BJ (cell line): ENCODE measurements around the gene ELL. TPM values are rescaled to one million over a fixed set of nuclear protein-coding genes. Genes with fewer than 3 reads are reported as not detected.

Source experiments
- CTCF ChIA-PET: fragments of 350-600 bp; formaldehyde crosslinking; extraction: SDS; loops from one replicate; lab custom pipeline; 2021; ENCODE audit warnings: antibody characterized with exemption, inconsistent platforms; lab: Yijun Ruan, JAX
- POLR2A ChIA-PET: fragments of 300-600 bp; sonication (Branson Sonifier 250); formaldehyde crosslinking; extraction: SDS; loops from one replicate; lab custom pipeline; 2021; ENCODE audit warnings: antibody characterized with exemption; lab: Charles Lee
- DNase-seq: peaks from one replicate; pipeline ENCODE4 v3.0.0-alpha.2; 2011; ENCODE audit warnings: low read depth
- H3K27me3 ChIP-seq: 2 replicates; pipeline ENCODE4 v1.6.0; 2011; ENCODE audit warnings: low read length; ENCODE audit not compliant: control insufficient read depth, insufficient read depth
- H3K36me3 ChIP-seq: 2 replicates; pipeline ENCODE4 v1.5.1; 2011; ENCODE audit warnings: low read length; ENCODE audit not compliant: control insufficient read depth, insufficient read depth
- H3K4me3 ChIP-seq: 2 replicates; pipeline ENCODE4 v1.5.1; 2011; ENCODE audit warnings: low read depth, mild to moderate bottlenecking, control low read depth, low read length
- polyA minus RNA-seq: library from RNA; depleted of rRNA, polyadenylated mRNA; stranded (reverse); fragments of >200 nt; gene quantifications from 2 replicates; pipeline ENCODE4 v1.2.3, GENCODE V29; 2011; rRNA and poly(A)+ RNA removed
- polyA plus RNA-seq: library from polyadenylated mRNA; depleted of rRNA; stranded (reverse); fragments of >200 nt; gene quantifications from 2 replicates; pipeline ENCODE4 v1.2.3, GENCODE V29; 2011; rRNA removed
- TF ChIP-seq, protein P1 (sequence below): IDR thresholded peaks from 2 replicates; pipeline ENCODE4 v1.5.1; 2011; ENCODE audit warnings: low read depth, mild to moderate bottlenecking, control low read depth, inconsistent platforms, low read length, moderate library complexity; ENCODE audit not compliant: insufficient read depth

Gene ELL
- polyA plus RNA-seq (4.4 and 10.2 TPM in 2 replicates), polyA minus RNA-seq (7.1 and 8.7 TPM in 2 replicates)

DNA sequence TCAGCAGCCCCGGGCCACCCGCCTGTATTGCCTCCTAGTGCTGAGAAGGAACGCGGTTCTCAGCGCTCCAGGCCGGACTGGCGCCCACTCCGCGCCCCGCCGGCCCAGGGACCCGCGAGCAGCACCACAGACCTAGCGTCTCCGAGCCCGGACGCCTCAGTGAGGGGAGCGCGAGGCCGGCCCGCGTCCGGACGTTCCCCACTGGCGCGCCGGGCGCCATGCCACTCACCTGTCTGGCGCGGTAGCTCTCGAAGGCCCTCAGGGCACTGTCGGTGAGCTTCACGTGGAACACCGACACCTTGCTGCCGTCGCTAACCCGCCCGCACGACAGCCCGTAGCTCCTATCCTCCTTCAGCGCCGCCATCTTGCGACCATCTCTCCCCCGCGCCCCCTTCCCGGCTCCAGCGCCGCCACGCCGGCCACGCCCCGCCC is at the start of gene ELL:
Gene ELL (minus strand): TSS at position 379 of the 432 bp plus-strand sequence. CDS start 15 bp downstream, at position 364.
- Histone ChIP-seq H3K27me3 (no peaks in the 10 kb centered on the region), H3K36me3 (peaks cover 1% of the 10 kb centered on the region; the same call in 1 of the 2 replicates), H3K4me3 (peak within 1 kb of the TSS; percentile 100)
- ChIA-PET CTCF (interaction anchor here (0.9 to 2.8 kb wide), 7 partner anchors 23 to 71 kb away, joined by 3 to 12 read pairs (median 4); partner anchors contain the start of genes KXD1 and REX1BD), POLR2A (interaction anchor here (0.6 kb wide), 1 partner anchor 37 kb away, joined by 3 read pairs; no protein-coding TSS in a partner anchor)
- no peak for DNase-seq
- TF ChIP-seq, protein P1, sequence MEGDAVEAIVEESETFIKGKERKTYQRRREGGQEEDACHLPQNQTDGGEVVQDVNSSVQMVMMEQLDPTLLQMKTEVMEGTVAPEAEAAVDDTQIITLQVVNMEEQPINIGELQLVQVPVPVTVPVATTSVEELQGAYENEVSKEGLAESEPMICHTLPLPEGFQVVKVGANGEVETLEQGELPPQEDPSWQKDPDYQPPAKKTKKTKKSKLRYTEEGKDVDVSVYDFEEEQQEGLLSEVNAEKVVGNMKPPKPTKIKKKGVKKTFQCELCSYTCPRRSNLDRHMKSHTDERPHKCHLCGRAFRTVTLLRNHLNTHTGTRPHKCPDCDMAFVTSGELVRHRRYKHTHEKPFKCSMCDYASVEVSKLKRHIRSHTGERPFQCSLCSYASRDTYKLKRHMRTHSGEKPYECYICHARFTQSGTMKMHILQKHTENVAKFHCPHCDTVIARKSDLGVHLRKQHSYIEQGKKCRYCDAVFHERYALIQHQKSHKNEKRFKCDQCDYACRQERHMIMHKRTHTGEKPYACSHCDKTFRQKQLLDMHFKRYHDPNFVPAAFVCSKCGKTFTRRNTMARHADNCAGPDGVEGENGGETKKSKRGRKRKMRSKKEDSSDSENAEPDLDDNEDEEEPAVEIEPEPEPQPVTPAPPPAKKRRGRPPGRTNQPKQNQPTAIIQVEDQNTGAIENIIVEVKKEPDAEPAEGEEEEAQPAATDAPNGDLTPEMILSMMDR: no peak

DNA sequence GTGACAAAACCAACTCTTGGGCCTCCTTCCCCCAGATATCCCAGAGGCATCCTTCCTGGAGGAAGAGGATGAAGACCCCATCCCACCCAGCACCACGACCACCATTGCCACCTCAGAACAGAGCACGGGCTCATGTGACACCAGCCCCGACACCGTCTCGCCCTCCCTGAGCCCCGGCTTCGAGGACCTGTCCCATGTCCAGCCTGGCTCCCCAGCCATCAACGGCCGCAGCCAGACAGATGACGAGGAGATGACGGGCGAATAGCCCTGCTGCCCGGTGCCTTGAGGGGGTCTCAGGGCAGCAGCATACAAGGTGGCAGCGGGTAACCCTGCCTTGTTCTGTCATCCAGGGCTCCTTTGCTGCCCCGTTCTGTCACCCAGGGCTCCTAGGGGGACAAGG is 46.5 kb upstream of the ELL start:
- TF ChIP-seq, protein P1: no peak
- peaks cover 22% of the 10 kb centered on the region for H3K36me3 ChIP-seq

DNA sequence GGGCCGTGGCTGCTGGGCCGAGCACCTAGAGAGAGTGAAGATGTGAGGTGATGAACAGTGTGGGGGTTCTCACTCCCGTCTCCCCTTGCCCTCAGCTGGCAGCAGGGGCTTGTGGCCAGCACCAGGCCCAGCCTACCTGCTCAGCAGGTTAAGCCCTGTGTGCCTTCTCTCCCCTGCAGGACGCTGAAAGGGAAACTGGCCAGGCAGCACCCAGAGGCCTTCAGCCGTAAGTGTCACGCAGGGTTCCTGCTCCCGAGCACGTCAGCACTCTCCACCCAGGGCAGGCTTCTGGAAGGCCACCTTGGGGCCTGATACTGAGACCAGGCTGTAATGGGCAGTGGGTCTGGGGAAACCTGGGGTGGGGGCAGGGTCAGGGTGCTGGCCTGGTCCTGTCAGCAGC is 45.1 kb upstream of the ELL start:
- CTCF ChIA-PET: no interaction called here
- peaks cover 22% of the 10 kb centered on the region for H3K36me3 ChIP-seq

More for the DNA sequence above, 46.5 kb upstream of the ELL start:
- Histone ChIP-seq H3K27me3 (no peaks in the 10 kb centered on the region), H3K4me3 (no peak overlapping the region)
- ChIA-PET POLR2A (no interaction called here), CTCF (interaction anchor here (0.5 to 1.7 kb wide), 3 partner anchors 9 to 20 kb away, joined by 4 to 5 read pairs (median 4); partner anchors contain the start of genes KXD1 and REX1BD)
- DNase-seq: no peak

DNA sequence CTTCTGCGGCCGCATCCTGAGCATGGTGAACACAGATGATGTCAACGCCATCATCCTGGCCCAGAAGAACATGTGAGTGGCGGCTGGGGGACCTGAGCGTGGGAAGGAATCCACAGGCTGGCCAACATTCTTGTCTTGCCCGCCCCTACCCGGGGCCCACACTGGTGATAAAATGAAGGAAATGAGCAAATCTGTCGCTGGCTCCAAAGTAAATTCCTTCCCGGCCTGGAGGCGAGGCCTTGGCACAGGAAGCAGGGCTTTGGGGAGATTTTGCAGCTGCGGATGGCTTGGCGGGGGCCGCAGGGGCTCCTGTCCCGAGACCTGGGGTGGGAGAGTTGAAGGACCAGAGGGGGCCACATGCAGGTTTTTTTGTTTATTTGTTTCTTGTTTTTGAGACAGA is 40.2 kb upstream of the ELL start:
- ChIA-PET CTCF (interaction anchor here (0.7 to 1.0 kb wide), 2 partner anchors 26 to 32 kb away, joined by 3 to 4 read pairs; no protein-coding TSS in a partner anchor), POLR2A (no interaction called here)
- H3K4me3 ChIP-seq: no peak overlapping the region
- TF ChIP-seq, protein P1: no peak
- no peak for DNase-seq
- H3K27me3 ChIP-seq: no peaks in the 10 kb centered on the region
- H3K36me3 ChIP-seq: peaks cover 13% of the 10 kb centered on the region

More for the DNA sequence above, 45.1 kb upstream of the ELL start:
- no peaks in the 10 kb centered on the region for H3K27me3 ChIP-seq
- POLR2A ChIA-PET: no interaction called here
- H3K4me3 ChIP-seq: no peak overlapping the region
- no peak for DNase-seq
- TF ChIP-seq, protein P1: no peak

DNA sequence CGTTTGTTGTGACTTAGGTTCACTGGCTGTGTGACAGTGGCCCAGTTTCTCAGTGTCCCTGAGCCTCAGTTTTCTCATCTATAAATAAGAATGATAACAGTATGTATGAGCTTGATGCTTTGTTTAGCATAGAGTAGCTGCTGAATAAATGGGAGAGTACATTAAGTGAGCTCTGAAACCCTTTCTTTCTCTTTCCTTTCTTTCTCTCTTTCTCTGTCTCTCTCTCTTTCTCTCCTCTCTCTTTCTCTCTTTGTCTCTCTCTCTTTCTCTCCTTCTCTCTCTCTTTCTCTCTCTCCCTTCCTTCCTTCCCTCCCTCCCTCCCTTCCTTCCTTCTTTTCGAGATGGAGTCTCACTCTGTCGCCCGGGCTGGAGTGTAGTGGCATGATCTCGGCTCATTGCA is 37.8 kb upstream of the ELL start:
- Histone ChIP-seq H3K4me3 (no peak overlapping the region), H3K27me3 (no peaks in the 10 kb centered on the region), H3K36me3 (peaks cover 5% of the 10 kb centered on the region)
- TF ChIP-seq, protein P1: no peak
- POLR2A ChIA-PET: no interaction called here
- CTCF ChIA-PET: interaction anchor here (0.7 to 1.2 kb wide), 3 partner anchors 9 to 109 kb away, joined by 3 to 6 read pairs (median 4); no protein-coding TSS in a partner anchor
- DNase-seq: no peak
